Ascending aorta (tissue), 2 donors: ENCODE measurements around the gene PAGR1. TPM values are rescaled to one million over a fixed set of nuclear protein-coding genes. Genes with fewer than 3 reads are reported as not detected.
"Not testable (repeated sequence)": the region's sequence is repeated elsewhere in the genome, so short reads cannot be mapped to it uniquely, and the experiment has no call there.

Source experiments
- DNase-seq, 2 donors: peaks; one replicate each; pipeline ENCODE4 v3.0.0-alpha.2; 2019; ENCODE audit warnings: low spot score in 2 of 2
- H3K27ac ChIP-seq, 2 donors: fragments of 200-600 bp; sonication (generic); one replicate each; pipeline ENCODE4 v1.5.1; 2016 to 2017; ENCODE audit warnings: mild to moderate bottlenecking in 1 of 2
- H3K27me3 ChIP-seq: fragments of 200-600 bp; sonication (generic); one replicate; pipeline ENCODE4 v1.5.1; 2017
- H3K36me3 ChIP-seq, 2 donors: fragments of 200-600 bp; sonication (generic); one replicate each; pipeline ENCODE4 v1.5.1; 2016
- H3K4me1 ChIP-seq, 2 donors: fragments of 200-600 bp; sonication (generic); one replicate each; pipeline ENCODE4 v1.5.1; 2016 to 2017; ENCODE audit warnings: mild to moderate bottlenecking in 1 of 2
- H3K4me3 ChIP-seq, 2 donors: fragments of 200-600 bp; sonication (generic); one replicate each; pipeline ENCODE4 v1.5.1; 2016 to 2017; ENCODE audit warnings: mild to moderate bottlenecking in 1 of 2
- H3K9me3 ChIP-seq, 2 donors: fragments of 200-600 bp; sonication (generic); one replicate each; pipeline ENCODE4 v1.5.1; 2016
- intact Hi-C: fragments of 100-400 bp; cut with DNase I; formaldehyde crosslinking; loops from one replicate; pipeline ENCODE4 v1.15.1; 2023
- total RNA-seq: library from RNA; depleted of rRNA; stranded (reverse); fragments of >200 nt; gene quantifications from one replicate; pipeline ENCODE4 v1.1.0, GENCODE V29; 2016
- TF ChIP-seq, protein P1 (sequence below), 3 experiments: fragments of 200-600 bp in 2 of 3; fragments of 450-650 bp in 1 of 3; sonication (generic) in 2 of 3; IDR thresholded peaks; one replicate each; pipeline ENCODE4 v1.5.1; 2016 to 2019; ENCODE audit warnings: antibody characterized with exemption in 3 of 3, mild to moderate bottlenecking in 1 of 3, moderate library complexity in 1 of 3

PAGR1 gene
- total RNA-seq, 1 donor from 2014 or later: 54.3 TPM

DNA sequence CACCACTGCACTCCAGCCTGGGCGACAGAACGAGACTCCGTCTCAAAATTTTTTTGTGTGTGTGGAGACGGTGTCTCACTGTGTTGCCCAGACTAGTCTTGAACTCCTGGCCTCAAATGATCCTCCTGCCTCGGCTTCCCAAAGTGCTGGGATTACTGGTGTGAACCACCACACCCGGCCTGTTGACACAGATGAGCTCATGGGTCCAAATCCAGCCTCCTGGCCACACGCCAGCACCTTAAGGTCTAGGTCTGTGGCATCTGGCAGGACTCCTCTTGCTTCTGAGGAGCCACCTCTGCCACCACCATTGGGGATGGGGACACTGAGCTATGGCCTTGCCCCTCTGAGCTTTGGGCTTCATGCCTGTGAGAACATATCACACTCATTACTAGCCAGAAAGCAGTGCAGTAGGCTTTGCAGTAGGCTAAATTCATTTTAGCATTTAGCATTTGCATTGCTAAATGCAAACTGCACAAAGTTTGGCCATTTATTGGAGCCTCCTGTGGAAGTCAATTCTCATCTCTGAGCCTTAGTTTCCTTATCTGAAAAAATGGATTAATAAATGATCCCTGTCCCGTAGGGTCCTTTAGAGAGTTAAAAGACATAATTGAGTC lies 52.6 kb downstream of the PAGR1 start:
- no peaks in the 10 kb centered on the region for H3K9me3 ChIP-seq
- no peak for DNase-seq
- H3K4me3 ChIP-seq: no peak overlapping the region
- intact Hi-C loops: no loop called here
- H3K27me3 ChIP-seq: no peaks in the 10 kb centered on the region
- H3K4me1 ChIP-seq: no peaks in the 10 kb centered on the region
- H3K36me3 ChIP-seq: no peaks in the 10 kb centered on the region
- H3K27ac ChIP-seq: no peak overlapping the region
- TF ChIP-seq, protein P1, sequence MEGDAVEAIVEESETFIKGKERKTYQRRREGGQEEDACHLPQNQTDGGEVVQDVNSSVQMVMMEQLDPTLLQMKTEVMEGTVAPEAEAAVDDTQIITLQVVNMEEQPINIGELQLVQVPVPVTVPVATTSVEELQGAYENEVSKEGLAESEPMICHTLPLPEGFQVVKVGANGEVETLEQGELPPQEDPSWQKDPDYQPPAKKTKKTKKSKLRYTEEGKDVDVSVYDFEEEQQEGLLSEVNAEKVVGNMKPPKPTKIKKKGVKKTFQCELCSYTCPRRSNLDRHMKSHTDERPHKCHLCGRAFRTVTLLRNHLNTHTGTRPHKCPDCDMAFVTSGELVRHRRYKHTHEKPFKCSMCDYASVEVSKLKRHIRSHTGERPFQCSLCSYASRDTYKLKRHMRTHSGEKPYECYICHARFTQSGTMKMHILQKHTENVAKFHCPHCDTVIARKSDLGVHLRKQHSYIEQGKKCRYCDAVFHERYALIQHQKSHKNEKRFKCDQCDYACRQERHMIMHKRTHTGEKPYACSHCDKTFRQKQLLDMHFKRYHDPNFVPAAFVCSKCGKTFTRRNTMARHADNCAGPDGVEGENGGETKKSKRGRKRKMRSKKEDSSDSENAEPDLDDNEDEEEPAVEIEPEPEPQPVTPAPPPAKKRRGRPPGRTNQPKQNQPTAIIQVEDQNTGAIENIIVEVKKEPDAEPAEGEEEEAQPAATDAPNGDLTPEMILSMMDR (IDR thresholded peaks at IDR 0.05): no peak

DNA sequence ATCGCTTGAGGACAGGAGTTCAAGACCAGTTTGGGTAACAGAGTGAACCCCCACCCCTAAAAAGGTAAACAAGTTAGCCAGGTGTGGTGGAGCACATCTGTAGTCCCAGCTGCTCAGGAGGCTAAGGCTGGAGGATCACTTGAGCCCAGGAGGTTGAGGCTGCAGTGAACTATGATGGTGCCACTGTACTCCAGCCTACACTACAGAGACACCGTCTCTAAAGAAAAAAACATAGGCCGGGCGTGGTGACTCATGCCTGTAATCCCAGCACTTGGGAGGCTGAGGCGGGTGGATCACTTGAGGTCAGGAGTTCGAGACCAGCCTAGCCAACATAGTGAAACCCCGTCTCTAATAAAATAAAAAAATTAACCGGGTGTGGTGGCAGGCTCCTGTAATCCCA lies 53.1 kb downstream of the PAGR1 start:
- H3K9me3 ChIP-seq, H3K27ac ChIP-seq, H3K36me3 ChIP-seq, H3K27me3 ChIP-seq, intact Hi-C loops, DNase-seq, H3K4me3 ChIP-seq, H3K4me1 ChIP-seq: not testable (repeated sequence)

Other genes with a start within 250 kb of the PAGR1 start
- 10.3 TPM for gene SPN, start 152.9 kb upstream of the PAGR1 start, total RNA-seq
- gene QPRT, start 137.0 kb upstream of the PAGR1 start, total RNA-seq: 5.7 TPM
- gene C16orf54, start 70.2 kb upstream of the PAGR1 start, total RNA-seq: 0.21 TPM
- 0.21 TPM for gene ZG16, start 37.9 kb upstream of the PAGR1 start, total RNA-seq
- gene KIF22, start 25.4 kb upstream of the PAGR1 start, total RNA-seq: 28.6 TPM
- gene MAZ, start 9.6 kb upstream of the PAGR1 start, total RNA-seq: 146 TPM
- 5.0 TPM for gene PRRT2, start 4.0 kb upstream of the PAGR1 start, total RNA-seq
- gene MVP, start 4.3 kb downstream of the PAGR1 start, total RNA-seq: 244 TPM
- gene CDIPT, start 47.1 kb downstream of the PAGR1 start, total RNA-seq: 174 TPM
- gene SEZ6L2, start 83.4 kb downstream of the PAGR1 start, total RNA-seq: 0.21 TPM
- not detected for gene ASPHD1, start 84.3 kb downstream of the PAGR1 start, total RNA-seq
- 302 TPM for gene KCTD13, start 110.1 kb downstream of the PAGR1 start, total RNA-seq
- 49.2 TPM for gene TMEM219, start 145.9 kb downstream of the PAGR1 start, total RNA-seq
- 101 TPM for gene TAOK2, start 157.7 kb downstream of the PAGR1 start, total RNA-seq
- 2.0 TPM for gene HIRIP3, start 179.5 kb downstream of the PAGR1 start, total RNA-seq
- gene INO80E, start 180.1 kb downstream of the PAGR1 start, total RNA-seq: 44.1 TPM
- gene DOC2A, start 194.9 kb downstream of the PAGR1 start, total RNA-seq: not detected
- not detected for gene C16orf92, start 207.0 kb downstream of the PAGR1 start, total RNA-seq
- gene TLCD3B, start 215.1 kb downstream of the PAGR1 start, total RNA-seq: not detected
- 1,202 TPM for gene ALDOA, start 249.6 kb downstream of the PAGR1 start, total RNA-seq